Mucosa of descending colon (tissue), 3 donors: ENCODE data around the gene CHST3. TPM values are rescaled to one million over a fixed set of nuclear protein-coding genes. Genes with fewer than 3 reads are reported as not detected.

Source experiments
- ATAC-seq: fragments of 200-7000 bp; cut with Tn5 transposase; one replicate; pipeline ENCODE4 v1.9.1; 2020; ENCODE audit warnings: mild to moderate bottlenecking, moderate library complexity
- DNase-seq, 3 donors: peaks; one replicate each; pipeline ENCODE4 v3.0.0-alpha.2; 2020
- H3K36me3 ChIP-seq: fragments of 200-600 bp; one replicate; pipeline ENCODE4 v1.8.0; 2021; ENCODE audit warnings: low read depth, mild to moderate bottlenecking
- H3K4me1 ChIP-seq: fragments of 200-600 bp; one replicate; pipeline ENCODE4 v1.8.0; 2021; ENCODE audit warnings: low read depth, mild to moderate bottlenecking
- H3K4me3 ChIP-seq: fragments of 200-600 bp; one replicate; pipeline ENCODE4 v1.8.0; 2021; ENCODE audit warnings: mild to moderate bottlenecking
- H3K9me3 ChIP-seq: fragments of 200-600 bp; one replicate; pipeline ENCODE4 v1.8.0; 2021; ENCODE audit warnings: mild to moderate bottlenecking
- intact Hi-C, 2 donors: fragments of 100-400 bp; cut with DNase I in 1 of 2; cut with micrococcal nuclease in 1 of 2; formaldehyde crosslinking; loops; one replicate each; pipeline versions ENCODE4 v1.11.0 to v1.11.1; 2022; cut with DNase I, micrococcal nuclease
- total RNA-seq, 3 donors: library from RNA; stranded (reverse); fragmentation: NEBNext Ultra II Directional in 2 of 3; extraction: Animal tissue kit (Norgen Biotek cat#: 25700) in 2 of 3; gene quantifications; one replicate each; pipeline versions ENCODE4 v1.2.1 to v1.2.4, GENCODE V29; 2021 to 2023
- TF ChIP-seq, protein P1 (sequence below): fragments of 200-600 bp; IDR thresholded peaks from one replicate; pipeline ENCODE4 v1.8.0; 2022; ENCODE audit warnings: antibody characterized with exemption, mild to moderate bottlenecking
- donor health status: DM: no; HTN: no; CAD: no; lungs with moderate emphysema.
- donor health status: DM: no; HTN: no; CAD: no.
- donor health status: DM: no; HTN: yes; CAD: no.

The CHST3 gene
- total RNA-seq, 3 donors from 2014 or later: 1.1 to 15.7 (median 3.1) TPM

DNA sequence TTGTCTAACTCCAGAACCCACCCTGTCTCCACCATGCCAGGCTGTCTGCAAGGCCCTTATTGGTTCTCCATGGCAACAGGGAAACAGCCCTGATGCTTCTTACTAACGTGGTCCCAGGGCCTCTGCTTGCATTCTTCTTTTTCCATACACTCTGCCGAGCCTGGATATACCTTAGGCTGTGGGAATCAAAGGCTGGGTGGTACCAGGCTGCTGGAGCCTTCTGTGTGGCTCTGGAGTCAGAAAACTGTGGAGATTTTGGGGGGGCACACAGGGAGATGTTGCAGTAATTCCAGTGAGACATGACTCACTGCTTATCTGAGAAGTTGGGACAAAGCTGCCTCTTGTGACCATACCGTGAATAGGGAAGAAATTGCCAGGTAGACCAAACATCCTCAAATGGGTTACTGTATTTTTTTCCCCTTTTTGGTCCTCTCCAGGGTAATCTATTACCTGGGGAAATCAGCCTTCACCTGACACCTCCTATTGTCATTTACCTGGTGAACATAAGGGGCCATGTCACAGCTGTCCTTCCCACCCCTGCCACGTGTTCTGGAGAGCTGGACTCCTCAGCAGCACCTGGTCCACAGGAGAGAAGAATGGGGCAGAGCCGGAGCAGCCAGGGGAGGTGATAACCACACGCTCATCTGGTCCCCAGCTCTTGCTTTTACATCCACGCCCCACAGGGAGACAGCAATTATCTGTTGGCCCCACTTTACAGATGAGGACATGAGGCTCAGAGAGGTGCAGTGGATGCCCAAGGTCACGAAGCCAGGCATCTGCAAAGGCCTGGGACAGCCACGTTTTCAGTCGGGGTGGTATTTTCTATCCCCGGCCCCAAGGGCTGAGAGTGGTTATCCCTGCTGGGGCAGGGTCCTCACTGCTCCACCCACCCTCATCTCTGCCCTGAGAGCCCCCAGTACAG lies 4.6 kb downstream of the CHST3 start:
- intact Hi-C loops: no loop called here
- Histone ChIP-seq H3K4me1 (peaks cover 4% of the 10 kb centered on the region), H3K36me3 (no peaks in the 10 kb centered on the region), H3K4me3 (no peak overlapping the region), H3K9me3 (no peaks in the 10 kb centered on the region)
- no peak for DNase-seq
- ATAC-seq: no peak
- TF ChIP-seq, protein P1, sequence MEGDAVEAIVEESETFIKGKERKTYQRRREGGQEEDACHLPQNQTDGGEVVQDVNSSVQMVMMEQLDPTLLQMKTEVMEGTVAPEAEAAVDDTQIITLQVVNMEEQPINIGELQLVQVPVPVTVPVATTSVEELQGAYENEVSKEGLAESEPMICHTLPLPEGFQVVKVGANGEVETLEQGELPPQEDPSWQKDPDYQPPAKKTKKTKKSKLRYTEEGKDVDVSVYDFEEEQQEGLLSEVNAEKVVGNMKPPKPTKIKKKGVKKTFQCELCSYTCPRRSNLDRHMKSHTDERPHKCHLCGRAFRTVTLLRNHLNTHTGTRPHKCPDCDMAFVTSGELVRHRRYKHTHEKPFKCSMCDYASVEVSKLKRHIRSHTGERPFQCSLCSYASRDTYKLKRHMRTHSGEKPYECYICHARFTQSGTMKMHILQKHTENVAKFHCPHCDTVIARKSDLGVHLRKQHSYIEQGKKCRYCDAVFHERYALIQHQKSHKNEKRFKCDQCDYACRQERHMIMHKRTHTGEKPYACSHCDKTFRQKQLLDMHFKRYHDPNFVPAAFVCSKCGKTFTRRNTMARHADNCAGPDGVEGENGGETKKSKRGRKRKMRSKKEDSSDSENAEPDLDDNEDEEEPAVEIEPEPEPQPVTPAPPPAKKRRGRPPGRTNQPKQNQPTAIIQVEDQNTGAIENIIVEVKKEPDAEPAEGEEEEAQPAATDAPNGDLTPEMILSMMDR: no peak

DNA sequence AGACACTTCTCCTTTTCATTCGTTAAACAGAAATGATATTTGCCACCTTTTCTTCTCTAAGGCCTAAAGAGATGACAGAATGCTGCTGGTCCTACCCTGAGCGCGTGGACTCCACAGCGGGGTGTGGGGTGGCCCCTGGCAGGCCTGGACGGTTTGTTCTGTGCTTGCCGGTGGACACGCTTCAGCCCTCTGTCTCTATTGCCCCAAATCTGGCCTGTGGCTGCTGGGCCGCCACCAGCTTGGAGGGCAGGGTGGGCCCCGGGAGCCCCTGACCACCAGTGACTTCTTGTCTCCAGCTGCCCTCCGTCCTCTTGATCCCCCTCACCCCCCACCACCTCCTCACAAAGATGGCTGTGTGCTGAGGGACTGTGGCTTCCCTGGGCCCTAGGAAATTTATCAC lies 5.7 kb downstream of the CHST3 start:
- ATAC-seq (no peak), DNase-seq (no peak)
- H3K36me3 ChIP-seq: no peaks in the 10 kb centered on the region
- TF ChIP-seq, protein P1: no peak
- no peaks in the 10 kb centered on the region for H3K4me1 ChIP-seq
- intact Hi-C loops: no loop called here
- H3K4me3 ChIP-seq: no peak overlapping the region
- no peaks in the 10 kb centered on the region for H3K9me3 ChIP-seq

DNA sequence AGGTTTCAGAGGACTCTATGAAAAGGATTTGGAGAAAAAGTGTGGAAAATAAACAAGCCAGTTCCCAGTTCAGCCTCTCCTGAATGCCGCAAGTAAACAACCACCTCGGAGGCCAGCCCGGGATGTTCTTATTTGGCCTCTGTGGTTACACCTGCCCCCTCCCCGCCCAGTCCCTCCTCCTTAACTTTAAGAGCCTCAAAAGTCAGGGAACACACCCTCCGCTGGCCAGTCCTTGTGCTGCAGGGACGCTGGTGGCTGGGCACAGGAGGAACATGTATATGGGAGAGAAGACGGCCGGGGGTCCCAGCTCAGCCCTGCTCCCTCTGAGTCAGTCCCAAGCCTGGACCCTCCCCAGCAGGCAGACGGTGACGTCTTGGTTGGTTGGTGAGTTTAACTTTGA lies 6.1 kb downstream of the CHST3 start:
- Histone ChIP-seq H3K4me3 (no peak overlapping the region), H3K36me3 (no peaks in the 10 kb centered on the region), H3K4me1 (peaks cover under 1% of the 10 kb centered on the region), H3K9me3 (no peaks in the 10 kb centered on the region)
- intact Hi-C loops: no loop called here
- ATAC-seq (peak; percentile 63), DNase-seq (no peak)
- TF ChIP-seq, protein P1: no peak

DNA sequence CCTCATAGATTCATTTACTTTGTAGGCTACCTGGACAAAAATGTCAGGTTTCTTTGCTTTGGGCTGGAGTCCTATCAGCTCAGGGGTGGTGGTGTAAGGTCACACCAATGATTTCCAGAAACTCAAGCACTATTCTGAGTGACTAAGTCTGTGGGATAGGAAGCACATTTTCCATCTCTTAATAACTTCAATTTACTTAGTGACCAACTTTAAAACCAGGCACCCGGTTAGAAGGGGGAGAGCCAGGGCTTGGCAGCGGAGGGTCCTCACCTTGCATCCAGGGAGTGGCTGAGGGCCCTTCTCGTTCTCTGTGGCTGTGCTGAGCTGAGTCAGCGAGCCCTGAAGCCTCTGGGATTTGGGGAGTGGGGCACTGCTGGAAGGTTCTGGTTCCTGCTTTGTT lies 6.7 kb downstream of the CHST3 start:
- intact Hi-C loops: no loop called here
- TF ChIP-seq, protein P1: no peak
- ATAC-seq (no peak), DNase-seq (no peak)
- Histone ChIP-seq H3K4me1 (peaks cover 6% of the 10 kb centered on the region), H3K9me3 (no peaks in the 10 kb centered on the region), H3K36me3 (no peaks in the 10 kb centered on the region), H3K4me3 (no peak overlapping the region)

DNA sequence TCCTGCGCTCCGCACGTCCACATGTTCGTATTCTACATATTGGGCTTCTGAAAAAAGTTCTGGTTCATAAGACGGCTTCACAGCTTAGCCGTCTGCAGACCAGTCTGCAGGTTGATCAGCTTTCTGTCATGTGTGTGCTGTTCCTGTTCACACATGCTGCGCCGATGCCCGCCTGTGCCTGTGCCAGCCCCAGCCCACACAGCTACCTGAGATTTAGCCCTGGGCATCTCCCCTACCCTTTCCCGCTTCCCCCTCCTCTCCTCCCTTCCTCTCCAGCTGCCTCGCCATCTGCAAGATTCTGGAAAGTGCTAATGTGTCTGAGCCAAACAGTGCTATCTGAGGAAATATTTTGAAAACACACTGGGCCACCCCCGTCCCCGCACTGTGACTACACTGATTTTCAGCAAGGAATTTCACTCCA lies 7.1 kb downstream of the CHST3 start:
- no peaks in the 10 kb centered on the region for H3K36me3 ChIP-seq
- H3K4me3 ChIP-seq: no peak overlapping the region
- DNase-seq: no peak
- TF ChIP-seq, protein P1: no peak
- intact Hi-C loops: no loop called here
- H3K4me1 ChIP-seq: peaks cover 10% of the 10 kb centered on the region
- no peak for ATAC-seq
- H3K9me3 ChIP-seq: no peaks in the 10 kb centered on the region
